HCT116 (cell line): ENCODE results near the gene ATG9A. TPM values are rescaled to one million over a fixed set of nuclear protein-coding genes. Genes with fewer than 3 reads are reported as not detected.

Experiments
- ATAC-seq: fragments of 200-7000 bp; cut with Tn5 transposase; 2 replicates; pipeline ENCODE4 v1.9.1; 2020; ENCODE audit warnings: mild to moderate bottlenecking, moderate library complexity
- BruUV-seq: library from RNA; stranded (reverse); fragments of 400-500 nt; replicated peaks from 2 replicates; lab custom pipeline; 2021; lab: Mats Ljungman, UMichigan
- CTCF ChIA-PET: fragments of 300-600 bp; sonication (Branson Sonifier 250); formaldehyde crosslinking; loops from one replicate; lab custom pipeline; 2021; ENCODE audit warnings: antibody characterized with exemption; lab: Charles Lee
- POLR2A ChIA-PET: fragments of 300-600, 350-600 bp; sonication (Branson Sonifier 250); formaldehyde crosslinking; loops from one replicate; lab custom pipeline; 2021; ENCODE audit warnings: antibody characterized with exemption; lab: Charles Lee
- RAD21 ChIA-PET, 2 experiments: fragments of 300-600 bp; sonication (Branson Sonifier 250); formaldehyde crosslinking; loops; one replicate each; lab custom pipeline; 2023; ENCODE audit warnings: low total read pairs in 2 of 2; ENCODE audit not compliant: uncharacterized antibody in 2 of 2, unreplicated experiment in 2 of 2, low non-redundant PET in 1 of 2; lab: Charles Lee
- DNase-seq: peaks from one replicate; pipeline ENCODE4 v3.0.0-alpha.2; 2010; ENCODE audit warnings: low read depth, low spot score
- H2AFZ ChIP-seq: fragments of 200-600 bp; shearing (Covaris generic), sonication (generic); 2 replicates; pipeline ENCODE4 v1.6.1; 2017; ENCODE audit warnings: low read depth, mixed run types, mixed read lengths, antibody characterized with exemption, low read length; ENCODE audit not compliant: poor library complexity, severe bottlenecking
- H3K27ac ChIP-seq: 2 replicates; pipeline ENCODE4 v1.5.1; 2012; ENCODE audit warnings: low read depth, low read length
- H3K27me3 ChIP-seq: fragments of 200-600 bp; sonication (generic); 2 replicates; pipeline ENCODE4 v1.6.1; 2016; ENCODE audit warnings: mixed run types, low read length, mixed read lengths; ENCODE audit not compliant: insufficient read depth
- H3K36me3 ChIP-seq, 2 experiments: fragments of 200-500 bp in 1 of 2; fragments of 200-600 bp in 1 of 2; sonication (Bioruptor generic) in 1 of 2; sonication (generic) in 1 of 2; 2 replicates each; pipeline versions ENCODE4 v1.5.1 to v1.6.1; 2014 to 2016; ENCODE audit warnings: low read length in 2 of 2, inconsistent platforms in 1 of 2, mixed read lengths in 1 of 2, mixed run types in 1 of 2; ENCODE audit not compliant: insufficient read depth in 2 of 2, control insufficient read depth in 1 of 2
- H3K4me1 ChIP-seq, 2 experiments: fragments of 200-600 bp in 1 of 2; sonication (generic) in 1 of 2; 2 replicates each; pipeline versions ENCODE4 v1.5.1 to v1.6.1; 2012 to 2017; ENCODE audit warnings: low read length in 2 of 2, inconsistent platforms in 1 of 2, mild to moderate bottlenecking in 1 of 2, mixed read lengths in 1 of 2, mixed run types in 1 of 2, moderate library complexity in 1 of 2; ENCODE audit not compliant: insufficient read depth in 2 of 2, control insufficient read depth in 1 of 2
- H3K4me2 ChIP-seq: fragments of 200-600 bp; sonication (generic); 2 replicates; pipeline ENCODE4 v1.6.1; 2017; ENCODE audit warnings: mixed run types, low read length, mixed read lengths
- H3K4me3 ChIP-seq, 2 experiments: fragments of 200-600 bp in 1 of 2; sonication (generic) in 1 of 2; replicated peaks in 1 of 2; 2 replicates each; pipeline ENCODE4 v1.5.1; 2011 to 2016; ENCODE audit warnings: low read length in 2 of 2, control low read depth in 1 of 2, low read depth in 1 of 2, mild to moderate bottlenecking in 1 of 2, mixed read lengths in 1 of 2, mixed run types in 1 of 2
- H3K79me2 ChIP-seq: fragments of 200-600 bp; sonication (generic); 2 replicates; pipeline ENCODE4 v1.6.1; 2017; ENCODE audit warnings: mild to moderate bottlenecking, mixed run types, low read length, moderate library complexity, mixed read lengths; ENCODE audit not compliant: insufficient read depth
- H3K9ac ChIP-seq: fragments of 200-600 bp; sonication (generic); 2 replicates; pipeline ENCODE4 v1.6.1; 2016; ENCODE audit warnings: low read length, mixed read lengths
- H3K9me2 ChIP-seq: fragments of 200-600 bp; sonication (generic), shearing (Covaris generic); 2 replicates; pipeline ENCODE4 v1.6.1; 2017; ENCODE audit warnings: mixed run types, mild to moderate bottlenecking, moderate library complexity; ENCODE audit not compliant: insufficient read depth
- H3K9me3 ChIP-seq, 2 experiments: fragments of 200-500 bp in 1 of 2; fragments of 200-600 bp in 1 of 2; sonication (Bioruptor generic) in 1 of 2; sonication (generic) in 1 of 2; 2 replicates each; pipeline ENCODE4 v1.6.1; 2014 to 2017; ENCODE audit warnings: low read length in 2 of 2, mixed read lengths in 2 of 2, inconsistent platforms in 1 of 2, low read depth in 1 of 2, mild to moderate bottlenecking in 1 of 2, mixed run types in 1 of 2, moderate library complexity in 1 of 2; ENCODE audit not compliant: control insufficient read depth in 1 of 2, insufficient read depth in 1 of 2
- H4K20me1 ChIP-seq: fragments of 200-600 bp; sonication (generic), shearing (Covaris generic); 2 replicates; pipeline ENCODE4 v1.6.1; 2017; ENCODE audit warnings: mixed run types, mild to moderate bottlenecking, moderate library complexity; ENCODE audit not compliant: insufficient read depth
- CBX3 ChIP-seq: IDR thresholded peaks from 2 replicates; pipeline ENCODE4 v1.6.1; 2012; ENCODE audit warnings: low read depth
- CEBPB ChIP-seq: IDR thresholded peaks from 2 replicates; pipeline ENCODE4 v1.6.1; 2012; ENCODE audit warnings: low read depth
- ELF1 ChIP-seq: IDR thresholded peaks from 2 replicates; pipeline ENCODE4 v1.6.1; 2012; ENCODE audit warnings: low read depth, borderline replicate concordance
- EZH2phosphoT487 ChIP-seq: fragments of 200-600 bp; IDR thresholded peaks from 2 replicates; pipeline ENCODE4 v1.6.1; 2018; ENCODE audit warnings: antibody characterized with exemption, borderline replicate concordance
- POLR2AphosphoS5 ChIP-seq: IDR thresholded peaks from 2 replicates; pipeline ENCODE4 v1.6.1; 2011; ENCODE audit warnings: mild to moderate bottlenecking, low read depth, low read length, moderate library complexity
- SIN3A ChIP-seq: IDR thresholded peaks from 2 replicates; pipeline ENCODE4 v1.6.1; 2012; ENCODE audit warnings: low read depth
- SP1 ChIP-seq: IDR thresholded peaks from 2 replicates; pipeline ENCODE4 v1.6.1; 2012; ENCODE audit warnings: low read depth
- ZFX ChIP-seq: fragments of 450-650 bp; IDR thresholded peaks from 2 replicates; pipeline ENCODE4 v1.6.1; 2017
- intact Hi-C: fragments of 100-400 bp; cut with micrococcal nuclease; formaldehyde crosslinking; loops from 2 replicates; pipeline ENCODE4 v1.10.0; 2022
- total RNA-seq: library from RNA; stranded (reverse); gene quantifications from one replicate; pipeline ENCODE4 v1.2.1, GENCODE V29; 2021; ENCODE audit not compliant: unreplicated experiment

Gene ATG9A
- total RNA-seq, 1 experiment from 2014 or later: 51.8 TPM

DNA sequence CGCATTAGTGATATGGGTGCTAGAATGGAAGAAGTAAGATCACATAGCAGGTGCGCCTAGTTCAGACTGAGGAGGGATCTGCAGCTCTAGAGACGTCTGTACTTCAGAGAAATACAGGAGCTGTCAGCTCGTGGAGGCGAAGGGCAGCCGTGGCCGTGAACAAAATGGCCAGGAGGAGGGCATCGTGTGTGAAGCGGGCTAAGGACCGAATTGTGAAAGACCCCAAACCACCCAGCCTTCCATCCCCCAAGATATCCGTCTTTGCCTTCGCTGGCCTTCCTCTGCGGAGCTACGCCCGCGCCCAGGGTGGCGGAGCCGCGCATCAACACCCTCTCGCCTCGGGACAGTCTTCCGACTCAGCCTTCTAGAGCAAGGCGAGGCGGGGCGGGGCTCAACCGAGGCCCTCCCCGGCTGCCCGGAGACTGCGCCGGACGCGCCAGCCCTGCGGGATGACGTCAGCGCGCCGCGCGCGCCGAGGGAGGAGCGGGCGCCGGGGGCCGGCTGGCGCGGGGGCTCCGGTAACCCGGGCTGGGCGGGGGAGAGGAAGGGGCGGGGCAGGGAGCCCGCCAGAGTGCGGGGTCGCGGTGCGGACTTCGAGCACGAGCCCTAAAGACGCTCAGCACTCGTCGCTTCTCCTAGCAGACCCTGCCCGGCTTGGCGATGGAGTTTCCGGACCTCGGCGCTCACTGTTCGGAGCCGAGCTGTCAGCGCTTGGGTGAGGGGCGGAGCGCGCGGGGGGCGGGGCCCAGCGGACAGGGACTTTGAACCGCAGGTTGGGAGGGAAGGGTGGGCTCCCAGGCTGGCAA, 22.9 kb downstream of the ATG9A start, which contains the start of gene ZFAND2B (continued):
- TF ChIP-seq CEBPB (no peak), ELF1 (no peak), EZH2phosphoT487 (no peak), CBX3 (no peak), POLR2AphosphoS5 (peak; percentile 99)

DNA sequence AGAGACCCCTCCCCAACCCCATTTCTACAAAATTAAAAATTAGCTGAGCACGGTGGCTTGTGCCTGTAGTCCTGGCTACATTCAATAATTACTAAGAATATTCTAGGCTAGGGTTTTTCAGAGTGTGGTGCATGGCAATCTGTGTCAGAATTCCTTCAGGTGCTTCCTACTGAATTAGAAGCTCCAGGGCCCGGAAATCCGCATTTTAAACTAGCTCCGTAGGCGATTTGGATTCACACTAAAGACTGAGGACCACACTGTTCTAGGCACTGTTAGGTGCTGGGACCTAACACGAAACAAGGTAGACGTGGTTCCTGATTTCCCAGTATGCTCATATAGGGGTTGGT, 23.5 kb downstream of the ATG9A start:
- peak overlapping the region; percentile 77 for H3K9ac ChIP-seq
- H3K9me3 ChIP-seq: peaks cover 0 to 9% of the 10 kb centered on the region in 2 experiments; a peak in 2 of 4 replicates
- H3K9me2 ChIP-seq: no peaks in the 10 kb centered on the region
- POLR2A ChIA-PET: interaction anchor here (1.0 to 2.2 kb wide), 5 partner anchors 9 to 43 kb away, joined by 3 to 18 read pairs (median 5); partner anchors contain the start of gene CNPPD1
- ATAC-seq: no peak; the same call in 1 of the 2 replicates
- peak overlapping the region; percentile 94 for H3K4me2 ChIP-seq
- H3K36me3 ChIP-seq: peaks cover 10 to 13% of the 10 kb centered on the region in 2 experiments; a peak in 3 of 4 replicates
- H4K20me1 ChIP-seq: no peaks in the 10 kb centered on the region
- peak overlapping the region; percentile 68 for H3K27ac ChIP-seq
- TF ChIP-seq ZFX: no peak
- no peak for TF ChIP-seq SIN3A
- TF ChIP-seq CEBPB: no peak
- no peak for TF ChIP-seq SP1
- RAD21 ChIA-PET: no interaction called here
- no peaks in the 10 kb centered on the region for H3K27me3 ChIP-seq
- CTCF ChIA-PET: interaction anchor here (1.1 to 1.7 kb wide), 3 partner anchors 9 to 89 kb away, joined by 3 to 6 read pairs (median 5); no protein-coding TSS in a partner anchor
- H3K4me1 ChIP-seq: peaks cover 11 to 17% of the 10 kb centered on the region in 2 experiments
- no peak for DNase-seq
- no TSS peak for BruUV-seq
- intact Hi-C loops: loop anchor here (2.0 kb wide), 1 partner anchor 29 kb away; the partner anchor contains the start of gene CNPPD1
- H3K4me3 ChIP-seq: peak overlapping the region; percentile 67
- H2AFZ ChIP-seq: no peak overlapping the region
- no peaks in the 10 kb centered on the region for H3K79me2 ChIP-seq
